Measurements from ENCODE around the gene FLYWCH1. TPM values are rescaled to one million over a fixed set of nuclear protein-coding genes. Genes with fewer than 3 reads are reported as not detected.

Gene FLYWCH1
- total and polyA plus RNA-seq, 9 of the 15 experiments (the other 6 are each of a cell fraction or from before 2014, with no cell fraction given), result 0.18 to 33.6 (median 11.3) TPM

DNA sequence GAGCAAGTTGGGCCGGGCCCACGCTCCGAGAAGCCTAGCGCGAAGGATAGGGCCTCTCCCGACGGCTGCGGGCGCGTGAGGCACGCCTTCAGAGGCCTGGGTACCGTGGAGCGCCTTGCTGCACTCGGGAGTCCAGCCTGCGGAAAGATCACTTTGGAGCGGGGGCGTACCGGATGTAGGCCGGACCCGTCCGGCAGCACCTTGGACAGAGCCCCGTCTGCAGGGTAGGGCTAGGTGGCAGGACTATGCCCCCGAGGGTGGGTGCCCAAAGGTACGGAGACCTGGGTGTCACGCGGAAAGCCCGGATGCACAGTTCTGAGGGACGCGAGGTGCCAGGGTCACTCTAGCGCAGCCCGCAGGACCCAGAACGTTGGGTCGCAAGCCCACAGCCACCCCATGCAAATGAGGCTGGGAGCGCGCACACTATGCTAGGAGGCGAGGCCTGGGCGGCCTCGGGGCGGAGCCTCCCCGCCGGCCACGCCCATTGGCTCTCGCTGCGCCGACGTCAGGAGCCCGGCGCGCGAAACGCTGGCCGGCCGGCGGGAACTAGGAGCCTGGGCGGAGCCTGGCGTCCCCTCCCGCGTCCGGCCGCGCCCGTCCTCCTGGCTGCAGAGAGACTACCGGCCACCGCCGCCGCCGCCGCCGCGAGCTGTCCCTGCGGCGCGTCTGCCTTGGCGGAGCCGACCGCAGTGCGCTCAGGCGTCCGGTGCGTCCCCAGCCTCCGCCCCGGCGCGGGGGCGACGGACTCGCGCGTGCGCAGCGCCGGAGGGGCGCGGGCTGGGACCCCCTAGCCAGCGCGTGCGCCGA lies 57.2 kb downstream of the FLYWCH1 start, which contains the start of gene PAQR4 (continued):
- TF ChIP-seq, protein P1, sequence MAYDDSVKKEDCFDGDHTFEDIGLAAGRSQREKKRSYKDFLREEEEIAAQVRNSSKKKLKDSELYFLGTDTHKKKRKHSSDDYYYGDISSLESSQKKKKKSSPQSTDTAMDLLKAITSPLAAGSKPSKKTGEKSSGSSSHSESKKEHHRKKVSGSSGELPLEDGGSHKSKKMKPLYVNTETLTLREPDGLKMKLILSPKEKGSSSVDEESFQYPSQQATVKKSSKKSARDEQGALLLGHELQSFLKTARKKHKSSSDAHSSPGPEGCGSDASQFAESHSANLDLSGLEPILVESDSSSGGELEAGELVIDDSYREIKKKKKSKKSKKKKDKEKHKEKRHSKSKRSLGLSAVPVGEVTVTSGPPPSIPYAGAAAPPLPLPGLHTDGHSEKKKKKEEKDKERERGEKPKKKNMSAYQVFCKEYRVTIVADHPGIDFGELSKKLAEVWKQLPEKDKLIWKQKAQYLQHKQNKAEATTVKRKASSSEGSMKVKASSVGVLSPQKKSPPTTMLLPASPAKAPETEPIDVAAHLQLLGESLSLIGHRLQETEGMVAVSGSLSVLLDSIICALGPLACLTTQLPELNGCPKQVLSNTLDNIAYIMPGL (CRISPR knock-in tag; IDR thresholded peaks at IDR 0.05), result peak; percentile 84
- TF ChIP-seq NCOA1 (IDR thresholded peaks at IDR 0.05; ENCODE audit: low read depth) (peak; percentile 93), ZNF197 (CRISPR knock-in tag; IDR thresholded peaks at IDR 0.05; ENCODE audit: low read depth) (no peak), TOE1 (IDR thresholded peaks at IDR 0.05; ENCODE audit: borderline replicate concordance) (peak; percentile 46; the same call in 1 of the 2 replicates), TOE1 (CRISPR knock-in tag; IDR thresholded peaks at IDR 0.05; ENCODE audit: borderline replicate concordance, low read depth) (peak; percentile 89; the same call in 1 of the 2 replicates), MTF1 (CRISPR knock-in tag; IDR thresholded peaks at IDR 0.05; ENCODE audit: borderline replicate concordance) (no peak), GTF2F1 (IDR thresholded peaks at IDR 0.05; ENCODE audit: low read depth, low read length) (0 out of 2 replicates have a peak, but pooled peaks have one; percentile 24), SRSF3 (IDR thresholded peaks at IDR 0.05; ENCODE audit: insufficient read depth, low read length) (no peak), PRPF4 (IDR thresholded peaks at IDR 0.05; ENCODE audit: insufficient read depth, low read depth, low read length, poor library complexity, severe bottlenecking) (no peak), NONO (IDR thresholded peaks at IDR 0.05; ENCODE audit: low read depth in 2 of 2, low read length in 1 of 2) (peak in 1 of 2 experiments; percentile 67; a peak in 2 of 4 replicates), CBX2 (IDR thresholded peaks at IDR 0.05; ENCODE audit: insufficient read depth, low read length, poor library complexity, severe bottlenecking) (no peak), ZSCAN32 (CRISPR knock-in tag; IDR thresholded peaks at IDR 0.05) (no peak), ZNF431 (CRISPR knock-in tag; IDR thresholded peaks at IDR 0.05) (peak; percentile 59; the same call in 1 of the 2 replicates), SRF (CRISPR knock-in tag; IDR thresholded peaks at IDR 0.05) (peak in 1 of 2 experiments; percentile 78; a peak in 2 of 4 replicates), NCOA4 (IDR thresholded peaks at IDR 0.05; ENCODE audit: partially characterized antibody) (no peak)
- TF ChIP-seq, protein P2, sequence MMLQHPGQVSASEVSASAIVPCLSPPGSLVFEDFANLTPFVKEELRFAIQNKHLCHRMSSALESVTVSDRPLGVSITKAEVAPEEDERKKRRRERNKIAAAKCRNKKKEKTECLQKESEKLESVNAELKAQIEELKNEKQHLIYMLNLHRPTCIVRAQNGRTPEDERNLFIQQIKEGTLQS (IDR thresholded peaks at IDR 0.05), result no peak
- TF ChIP-seq, protein P2 (CRISPR knock-in tag; conservative IDR thresholded peaks at IDR 0.05), result peak; percentile 80; the same call in 1 of the 2 replicates
- TF ChIP-seq, protein P3, sequence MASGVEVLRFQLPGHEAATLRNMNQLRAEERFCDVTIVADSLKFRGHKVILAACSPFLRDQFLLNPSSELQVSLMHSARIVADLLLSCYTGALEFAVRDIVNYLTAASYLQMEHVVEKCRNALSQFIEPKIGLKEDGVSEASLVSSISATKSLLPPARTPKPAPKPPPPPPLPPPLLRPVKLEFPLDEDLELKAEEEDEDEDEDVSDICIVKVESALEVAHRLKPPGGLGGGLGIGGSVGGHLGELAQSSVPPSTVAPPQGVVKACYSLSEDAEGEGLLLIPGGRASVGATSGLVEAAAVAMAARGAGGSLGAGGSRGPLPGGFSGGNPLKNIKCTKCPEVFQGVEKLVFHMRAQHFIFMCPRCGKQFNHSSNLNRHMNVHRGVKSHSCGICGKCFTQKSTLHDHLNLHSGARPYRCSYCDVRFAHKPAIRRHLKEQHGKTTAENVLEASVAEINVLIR (CRISPR knock-in tag; IDR thresholded peaks at IDR 0.05), result 0 out of 2 replicates have a peak, but pooled peaks have one; percentile 55
- TF ChIP-seq, protein P4, sequence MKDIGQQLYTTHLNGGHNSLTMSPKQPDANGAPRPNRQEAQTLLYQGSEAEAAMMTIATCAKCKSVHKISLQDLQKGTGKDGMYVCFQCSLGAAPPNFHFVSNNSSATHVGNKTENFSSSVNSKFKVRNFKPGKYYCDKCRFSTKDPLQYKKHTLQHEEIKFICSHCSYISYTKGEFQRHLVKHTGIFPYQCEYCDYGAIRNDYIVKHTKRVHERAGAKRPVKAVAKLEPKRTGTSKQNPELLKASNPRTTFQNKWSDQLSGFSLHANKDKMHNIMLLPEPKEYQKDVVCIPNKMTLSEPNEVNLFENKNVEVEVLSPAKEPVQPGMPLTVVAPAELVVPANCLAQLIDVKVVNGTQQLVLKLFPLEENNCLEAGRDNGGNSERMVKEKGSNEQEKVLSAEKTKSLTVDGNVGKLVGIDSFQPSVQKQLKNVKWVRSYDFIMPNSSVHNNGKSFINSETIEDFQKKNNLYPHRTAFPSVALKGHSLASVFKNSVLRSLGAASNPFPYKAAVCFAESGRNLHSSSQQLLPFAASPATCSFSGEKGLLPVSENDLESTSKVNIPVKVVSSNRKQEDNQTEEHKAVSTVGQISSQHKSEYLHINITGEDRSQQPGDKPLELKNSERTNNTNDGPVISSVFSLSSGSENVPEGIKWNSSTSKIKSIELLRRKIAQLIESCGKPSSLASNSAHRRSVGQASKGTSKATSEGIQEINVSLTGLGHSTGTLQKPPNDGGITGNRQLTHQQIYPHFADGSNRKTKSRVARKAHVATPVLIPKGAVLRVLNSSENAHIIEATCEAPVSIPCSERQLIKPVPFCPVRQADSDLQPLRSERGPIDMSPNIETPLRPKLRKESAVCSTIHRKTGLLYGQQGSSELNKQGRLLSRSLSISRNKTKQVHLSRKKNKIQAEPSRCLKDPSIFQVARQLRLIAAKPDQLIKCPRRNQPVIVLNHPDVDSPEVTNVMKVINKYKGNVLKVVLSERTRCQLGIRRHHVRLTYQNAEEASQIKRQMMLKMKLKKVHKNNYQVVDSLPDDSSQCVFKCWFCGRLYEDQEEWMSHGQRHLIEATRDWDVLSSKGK (CRISPR knock-in tag; IDR thresholded peaks at IDR 0.05), result no peak

All from K562 (cell line).